Measurements from ENCODE around the gene TESK2.

DNA sequence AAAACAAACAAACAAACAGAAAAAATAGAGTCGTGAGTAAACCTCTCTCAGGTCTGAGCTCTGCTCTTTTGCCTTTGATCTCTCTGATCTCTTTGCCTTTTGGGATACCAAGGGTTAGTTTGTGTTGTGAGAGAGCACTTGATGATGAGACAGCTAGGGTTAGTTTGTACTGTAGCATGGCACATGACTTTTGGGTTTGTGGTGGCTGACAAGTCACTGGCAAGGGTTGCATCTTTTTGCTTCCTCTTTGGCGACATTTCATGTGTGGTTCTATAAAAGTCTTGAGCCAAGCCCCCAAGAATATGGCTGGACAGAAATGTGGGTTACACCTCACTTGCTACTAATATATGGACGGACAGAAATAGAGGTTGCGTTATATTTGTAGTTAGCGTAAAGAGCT, 60.5 kb downstream of the TESK2 start:
- TF ChIP-seq, protein P1, sequence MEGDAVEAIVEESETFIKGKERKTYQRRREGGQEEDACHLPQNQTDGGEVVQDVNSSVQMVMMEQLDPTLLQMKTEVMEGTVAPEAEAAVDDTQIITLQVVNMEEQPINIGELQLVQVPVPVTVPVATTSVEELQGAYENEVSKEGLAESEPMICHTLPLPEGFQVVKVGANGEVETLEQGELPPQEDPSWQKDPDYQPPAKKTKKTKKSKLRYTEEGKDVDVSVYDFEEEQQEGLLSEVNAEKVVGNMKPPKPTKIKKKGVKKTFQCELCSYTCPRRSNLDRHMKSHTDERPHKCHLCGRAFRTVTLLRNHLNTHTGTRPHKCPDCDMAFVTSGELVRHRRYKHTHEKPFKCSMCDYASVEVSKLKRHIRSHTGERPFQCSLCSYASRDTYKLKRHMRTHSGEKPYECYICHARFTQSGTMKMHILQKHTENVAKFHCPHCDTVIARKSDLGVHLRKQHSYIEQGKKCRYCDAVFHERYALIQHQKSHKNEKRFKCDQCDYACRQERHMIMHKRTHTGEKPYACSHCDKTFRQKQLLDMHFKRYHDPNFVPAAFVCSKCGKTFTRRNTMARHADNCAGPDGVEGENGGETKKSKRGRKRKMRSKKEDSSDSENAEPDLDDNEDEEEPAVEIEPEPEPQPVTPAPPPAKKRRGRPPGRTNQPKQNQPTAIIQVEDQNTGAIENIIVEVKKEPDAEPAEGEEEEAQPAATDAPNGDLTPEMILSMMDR (IDR thresholded peaks at IDR 0.05; ENCODE audit: poor library complexity, severe bottlenecking) = no peak
- TF ChIP-seq, protein P2, sequence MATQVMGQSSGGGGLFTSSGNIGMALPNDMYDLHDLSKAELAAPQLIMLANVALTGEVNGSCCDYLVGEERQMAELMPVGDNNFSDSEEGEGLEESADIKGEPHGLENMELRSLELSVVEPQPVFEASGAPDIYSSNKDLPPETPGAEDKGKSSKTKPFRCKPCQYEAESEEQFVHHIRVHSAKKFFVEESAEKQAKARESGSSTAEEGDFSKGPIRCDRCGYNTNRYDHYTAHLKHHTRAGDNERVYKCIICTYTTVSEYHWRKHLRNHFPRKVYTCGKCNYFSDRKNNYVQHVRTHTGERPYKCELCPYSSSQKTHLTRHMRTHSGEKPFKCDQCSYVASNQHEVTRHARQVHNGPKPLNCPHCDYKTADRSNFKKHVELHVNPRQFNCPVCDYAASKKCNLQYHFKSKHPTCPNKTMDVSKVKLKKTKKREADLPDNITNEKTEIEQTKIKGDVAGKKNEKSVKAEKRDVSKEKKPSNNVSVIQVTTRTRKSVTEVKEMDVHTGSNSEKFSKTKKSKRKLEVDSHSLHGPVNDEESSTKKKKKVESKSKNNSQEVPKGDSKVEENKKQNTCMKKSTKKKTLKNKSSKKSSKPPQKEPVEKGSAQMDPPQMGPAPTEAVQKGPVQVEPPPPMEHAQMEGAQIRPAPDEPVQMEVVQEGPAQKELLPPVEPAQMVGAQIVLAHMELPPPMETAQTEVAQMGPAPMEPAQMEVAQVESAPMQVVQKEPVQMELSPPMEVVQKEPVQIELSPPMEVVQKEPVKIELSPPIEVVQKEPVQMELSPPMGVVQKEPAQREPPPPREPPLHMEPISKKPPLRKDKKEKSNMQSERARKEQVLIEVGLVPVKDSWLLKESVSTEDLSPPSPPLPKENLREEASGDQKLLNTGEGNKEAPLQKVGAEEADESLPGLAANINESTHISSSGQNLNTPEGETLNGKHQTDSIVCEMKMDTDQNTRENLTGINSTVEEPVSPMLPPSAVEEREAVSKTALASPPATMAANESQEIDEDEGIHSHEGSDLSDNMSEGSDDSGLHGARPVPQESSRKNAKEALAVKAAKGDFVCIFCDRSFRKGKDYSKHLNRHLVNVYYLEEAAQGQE (IDR thresholded peaks at IDR 0.05; ENCODE audit: borderline replicate concordance) = no peak
- no peak for TF ChIP-seq EP300 (conservative IDR thresholded peaks at IDR 0.05; ENCODE audit: poor library complexity, severe bottlenecking)
- TF ChIP-seq EZH2 (IDR thresholded peaks at IDR 0.05; ENCODE audit: borderline replicate concordance, insufficient read depth, low read length, poor library complexity, severe bottlenecking) = no peak
- TF ChIP-seq POLR2AphosphoS5 (IDR thresholded peaks at IDR 0.05) = no peak

All from neural cell (in vitro differentiated cells).